GM19239 (cell line): ENCODE results near the gene NPHP4.
"Not testable (repeated sequence)": the region's sequence is repeated elsewhere in the genome, so short reads cannot be mapped to it uniquely, and the experiment has no call there.

ENCODE experiments used
- DNase-seq: peaks from one replicate; pipeline ENCODE4 v3.0.0; 2011; ENCODE audit warnings: low spot score; ENCODE audit not compliant: insufficient read length
- FAIRE-seq: peaks from 2 replicates; lab custom pipeline; 2011; peaks lifted over from hg19 to GRCh38; lab: Jason Lieb, UNC

NPHP4 gene

GRCh38 chr1:6025269-6026094 lies 33.3 kb upstream of the NPHP4 start:
- FAIRE-seq (no peak), DNase-seq (no peak)

- FAIRE-seq (peak; percentile 93), DNase-seq (no peak)
Observed at GRCh38 chr1:6024376-6024775, 32.2 kb upstream of the NPHP4 start.

- no peak for DNase-seq
- FAIRE-seq = no peak
Observed at GRCh38 chr1:6023346-6023745, 31.1 kb upstream of the NPHP4 start.

GRCh38 chr1:6022193-6022592 lies 30.0 kb upstream of the NPHP4 start:
- no peak for FAIRE-seq
- DNase-seq = no peak

- FAIRE-seq (no peak), DNase-seq (no peak)
Observed at GRCh38 chr1:6019166-6019845, 27.1 kb upstream of the NPHP4 start.

GRCh38 chr1:6017654-6018053 lies 25.4 kb upstream of the NPHP4 start:
- not testable (repeated sequence) for DNase-seq, FAIRE-seq

- DNase-seq (no peak), FAIRE-seq (no peak)
Observed at GRCh38 chr1:6016191-6016865, 24.1 kb upstream of the NPHP4 start.

GRCh38 chr1:6014130-6014999 lies 22.1 kb upstream of the NPHP4 start:
- DNase-seq (no peak), FAIRE-seq (no peak)

GRCh38 chr1:6013491-6013890 lies 21.3 kb upstream of the NPHP4 start:
- no peak for FAIRE-seq
- DNase-seq = no peak

- FAIRE-seq = no peak
Observed at GRCh38 chr1:6012529-6013318, 20.5 kb upstream of the NPHP4 start.

GRCh38 chr1:6011946-6012258 lies 19.7 kb upstream of the NPHP4 start:
- no peak for FAIRE-seq

More at GRCh38 chr1:6012529-6013318, 20.5 kb upstream of the NPHP4 start:
- no peak for DNase-seq

GRCh38 chr1:6011161-6011945 lies 19.1 kb upstream of the NPHP4 start:
- FAIRE-seq = no peak
- no peak for DNase-seq

More at GRCh38 chr1:6011946-6012258, 19.7 kb upstream of the NPHP4 start:
- DNase-seq = no peak

GRCh38 chr1:6010554-6010953 lies 18.3 kb upstream of the NPHP4 start:
- no peak for DNase-seq
- no peak for FAIRE-seq

- FAIRE-seq (no peak), DNase-seq (no peak)
Observed at GRCh38 chr1:6009120-6010040, 17.2 kb upstream of the NPHP4 start.

GRCh38 chr1:6008696-6009095 lies 16.5 kb upstream of the NPHP4 start:
- DNase-seq = no peak
- no peak for FAIRE-seq

GRCh38 chr1:6008084-6008415 lies 15.8 kb upstream of the NPHP4 start:
- FAIRE-seq (no peak), DNase-seq (no peak)

- DNase-seq (no peak), FAIRE-seq (no peak)
Observed at GRCh38 chr1:6007318-6008083, 15.3 kb upstream of the NPHP4 start.
